ENCODE results near the gene NPY4R2. TPM values are rescaled to one million over a fixed set of nuclear protein-coding genes. Genes with fewer than 3 reads are reported as not detected.
"Not testable (repeated sequence)": the region's sequence is repeated elsewhere in the genome, so short reads cannot be mapped to it uniquely, and the experiment has no call there.

NPY4R2 gene, protein sequence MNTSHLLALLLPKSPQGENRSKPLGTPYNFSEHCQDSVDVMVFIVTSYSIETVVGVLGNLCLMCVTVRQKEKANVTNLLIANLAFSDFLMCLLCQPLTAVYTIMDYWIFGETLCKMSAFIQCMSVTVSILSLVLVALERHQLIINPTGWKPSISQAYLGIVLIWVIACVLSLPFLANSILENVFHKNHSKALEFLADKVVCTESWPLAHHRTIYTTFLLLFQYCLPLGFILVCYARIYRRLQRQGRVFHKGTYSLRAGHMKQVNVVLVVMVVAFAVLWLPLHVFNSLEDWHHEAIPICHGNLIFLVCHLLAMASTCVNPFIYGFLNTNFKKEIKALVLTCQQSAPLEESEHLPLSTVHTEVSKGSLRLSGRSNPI
- 1.6 TPM in 2 replicates for total RNA-seq

- DNase-seq (ENCODE audit: low read depth) = not testable (repeated sequence)
Measured at GRCh38 chr10:47918475-47918874, at the start of gene NPY4R2. TSS of gene NPY4R2 (plus strand) at chr10:47918662. CDS start at chr10:47921988, 3,326 bp downstream.

DNA sequence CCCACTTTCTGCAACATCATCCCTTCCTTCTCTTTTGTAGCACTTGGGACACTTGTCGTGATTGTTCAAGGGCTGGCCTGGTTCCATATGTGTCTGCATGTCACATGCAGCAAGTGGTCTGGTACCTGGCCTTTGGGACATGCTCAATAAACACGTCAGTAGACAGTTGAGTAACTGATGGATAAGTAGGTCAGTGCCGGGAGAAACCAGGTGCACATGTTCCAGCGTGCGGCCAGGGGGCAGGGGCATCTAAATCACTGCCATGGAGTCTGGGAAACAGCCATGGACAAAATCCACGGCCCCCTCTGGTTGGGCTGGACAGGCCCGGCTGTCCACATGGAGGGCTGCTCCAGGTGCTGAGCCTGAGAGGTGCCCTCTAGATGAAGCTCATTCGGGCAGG, 47.6 kb upstream of the NPY4R2 start:
- DNase-seq (ENCODE audit: low read depth) = not testable (repeated sequence)

DNA sequence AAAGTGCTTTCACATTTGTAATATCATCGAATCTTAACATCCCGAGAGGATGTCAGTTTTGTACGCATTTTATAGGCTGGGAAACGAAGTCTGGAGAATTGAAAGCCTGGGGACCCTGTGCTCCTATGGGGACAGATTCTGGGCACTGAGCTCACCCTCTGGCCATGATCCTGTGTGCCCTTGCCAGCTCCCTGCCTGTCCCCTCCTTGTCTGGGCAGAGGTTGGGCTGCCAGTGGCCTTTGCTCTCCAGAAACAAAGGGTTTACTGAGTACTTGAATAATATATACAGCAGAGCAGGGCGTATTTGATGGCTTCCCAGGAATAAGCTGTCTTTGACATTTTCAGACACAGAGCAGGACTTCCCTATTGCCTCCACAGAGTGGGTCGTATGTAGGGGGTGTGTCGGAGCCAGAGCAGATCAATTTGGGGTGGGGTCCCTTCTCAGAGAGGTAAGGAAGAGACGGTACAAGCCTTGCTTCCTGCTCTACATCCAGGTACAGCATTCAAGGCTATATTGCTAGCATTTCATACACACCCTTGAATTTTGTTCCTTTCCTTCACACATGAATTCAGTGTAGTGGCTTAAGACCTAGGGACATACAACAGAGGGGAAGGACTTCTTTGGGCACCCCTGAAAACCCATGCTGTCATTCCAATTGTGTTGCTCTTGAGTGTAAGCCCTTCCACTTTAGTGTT, 46.8 kb upstream of the NPY4R2 start:
- not testable (repeated sequence) for DNase-seq (ENCODE audit: low read depth)

GRCh38 chr10:47872236-47872635, 46.2 kb upstream of the NPY4R2 start:
- DNase-seq (ENCODE audit: low read depth) = not testable (repeated sequence)

- not testable (repeated sequence) for DNase-seq (ENCODE audit: low read depth)
Measured at GRCh38 chr10:47884239-47884638, 34.2 kb upstream of the NPY4R2 start.

GRCh38 chr10:47884934-47885333, 33.5 kb upstream of the NPY4R2 start:
- DNase-seq (ENCODE audit: low read depth) = not testable (repeated sequence)

DNA sequence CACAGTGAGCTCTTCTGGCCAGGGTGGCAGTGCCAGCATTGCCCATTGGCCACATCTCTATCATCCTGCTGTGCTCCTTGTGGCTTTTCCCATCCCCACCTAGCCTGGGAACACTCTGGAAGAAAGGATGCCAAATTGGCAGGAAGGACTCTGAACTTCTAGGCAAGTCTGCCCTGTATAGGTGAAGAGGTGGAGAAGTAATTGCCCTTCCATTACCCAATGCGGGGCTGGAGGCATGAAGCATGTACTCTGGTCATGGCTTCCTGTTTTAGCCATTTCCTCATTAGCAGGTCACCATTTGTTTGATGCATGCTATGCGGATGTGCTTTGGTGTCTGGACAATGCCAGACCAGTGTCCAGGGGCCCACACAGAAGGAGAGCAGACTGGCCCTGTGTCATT, 32.1 kb upstream of the NPY4R2 start:
- DNase-seq (ENCODE audit: low read depth) = not testable (repeated sequence)

- not testable (repeated sequence) for DNase-seq (ENCODE audit: low read depth)
Measured at GRCh38 chr10:47886827-47887226, 31.6 kb upstream of the NPY4R2 start.

GRCh38 chr10:47890737-47891136, 27.7 kb upstream of the NPY4R2 start:
- DNase-seq (ENCODE audit: low read depth) = not testable (repeated sequence)

DNA sequence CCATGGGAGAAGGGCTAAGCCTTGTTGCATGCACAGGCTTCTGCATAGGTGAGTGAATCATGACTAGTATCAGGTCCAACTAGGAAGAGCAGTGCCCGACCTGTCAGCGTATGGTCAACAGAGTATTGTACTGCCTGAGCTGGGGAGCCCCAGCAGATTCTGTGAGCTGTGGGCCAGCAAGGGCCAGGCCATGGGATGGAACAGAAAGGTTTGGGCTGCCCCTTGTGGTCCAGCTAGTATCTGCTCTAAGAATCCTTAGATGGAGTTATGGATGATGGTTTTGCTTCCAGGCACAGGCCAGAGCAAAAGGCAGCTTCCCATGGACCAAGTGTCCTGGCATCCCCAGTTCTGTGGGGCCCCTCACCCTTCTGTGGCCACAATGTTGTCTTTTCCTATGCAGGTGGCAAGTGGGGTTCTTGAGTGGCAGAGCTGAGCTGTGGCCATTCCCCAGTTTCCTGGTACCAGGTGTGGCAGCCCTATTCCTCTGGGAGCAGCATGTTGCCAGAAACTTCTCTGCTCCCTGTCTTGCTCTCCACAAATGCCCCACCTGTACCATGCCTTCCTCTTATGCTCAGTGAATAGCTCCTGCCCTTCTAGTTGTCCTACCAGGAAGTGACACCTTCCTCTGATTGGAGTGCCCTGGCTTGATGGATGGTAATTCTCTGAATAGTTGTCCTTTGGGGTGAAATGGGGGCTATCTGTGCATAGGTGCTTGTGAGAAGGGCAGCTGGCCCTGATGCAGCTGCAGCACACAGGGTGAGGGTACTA, 25.8 kb upstream of the NPY4R2 start:
- DNase-seq (ENCODE audit: low read depth) = not testable (repeated sequence)

DNA sequence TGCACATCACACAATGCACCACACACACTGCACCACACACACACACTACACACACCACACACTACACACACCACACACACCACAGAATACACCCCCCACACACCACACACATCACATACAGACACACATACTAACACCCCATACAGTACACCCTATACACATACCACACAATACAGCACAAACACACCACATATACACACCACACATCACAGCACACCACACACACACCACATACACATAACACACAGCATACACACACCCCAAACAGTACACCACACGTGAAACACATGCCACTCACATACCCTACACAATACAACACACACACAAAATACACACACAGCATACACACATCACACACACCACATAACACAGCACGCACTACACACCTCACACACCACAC, 23.9 kb upstream of the NPY4R2 start:
- DNase-seq (ENCODE audit: low read depth) = not testable (repeated sequence)

GRCh38 chr10:47897813-47898212, 20.6 kb upstream of the NPY4R2 start:
- DNase-seq (ENCODE audit: low read depth) = not testable (repeated sequence)

GRCh38 chr10:47909333-47909732, 9.1 kb upstream of the NPY4R2 start:
- DNase-seq (ENCODE audit: low read depth) = not testable (repeated sequence)

DNA sequence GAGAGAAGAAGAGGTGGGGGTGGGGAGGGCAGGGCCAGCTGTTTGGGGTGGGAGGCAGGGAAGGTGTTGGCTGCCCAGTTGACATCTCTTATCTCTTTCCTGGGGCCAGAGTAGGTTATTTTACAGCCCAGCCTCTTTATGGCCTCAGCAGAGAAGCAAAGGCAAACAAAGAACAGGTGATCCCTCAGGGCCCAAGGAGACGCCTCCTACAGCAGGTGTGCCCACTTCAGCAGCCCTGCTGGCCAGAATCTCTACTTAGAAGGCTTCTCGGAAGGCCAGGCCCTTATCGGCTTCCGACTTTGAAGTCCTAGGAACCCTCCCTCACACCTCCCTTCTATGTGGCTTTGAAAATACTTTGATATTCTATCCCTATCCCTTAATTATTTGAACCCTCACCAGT, 8.0 kb upstream of the NPY4R2 start:
- DNase-seq (ENCODE audit: low read depth) = not testable (repeated sequence)

- not testable (repeated sequence) for DNase-seq (ENCODE audit: low read depth)
Measured at GRCh38 chr10:47914052-47914451, 4.4 kb upstream of the NPY4R2 start.

GRCh38 chr10:47915849-47916548, 2.5 kb upstream of the NPY4R2 start:
- not testable (repeated sequence) for DNase-seq (ENCODE audit: low read depth)

DNA sequence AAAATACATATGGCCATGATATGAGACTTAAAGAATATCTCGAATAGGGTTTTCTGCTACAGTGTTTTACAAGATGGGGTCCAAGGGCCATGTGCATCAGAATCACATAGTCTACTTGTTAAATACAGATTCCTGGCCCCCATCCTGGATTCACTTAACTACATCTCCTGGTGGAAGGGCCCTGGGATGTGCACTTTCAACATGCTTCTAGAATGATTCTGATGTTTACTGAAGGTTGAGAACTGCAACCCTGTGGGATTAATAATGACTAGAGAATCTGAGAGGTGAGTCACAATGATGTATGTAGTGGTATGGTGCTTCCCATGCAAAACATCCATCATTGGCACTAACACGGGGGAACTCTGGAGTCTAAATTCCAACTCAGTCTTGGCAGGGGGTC, 2.1 kb downstream of the NPY4R2 start:
- DNase-seq (ENCODE audit: low read depth) = not testable (repeated sequence)

GRCh38 chr10:47922503-47922902, 4.0 kb downstream of the NPY4R2 start:
- not testable (repeated sequence) for DNase-seq (ENCODE audit: low read depth)

DNA sequence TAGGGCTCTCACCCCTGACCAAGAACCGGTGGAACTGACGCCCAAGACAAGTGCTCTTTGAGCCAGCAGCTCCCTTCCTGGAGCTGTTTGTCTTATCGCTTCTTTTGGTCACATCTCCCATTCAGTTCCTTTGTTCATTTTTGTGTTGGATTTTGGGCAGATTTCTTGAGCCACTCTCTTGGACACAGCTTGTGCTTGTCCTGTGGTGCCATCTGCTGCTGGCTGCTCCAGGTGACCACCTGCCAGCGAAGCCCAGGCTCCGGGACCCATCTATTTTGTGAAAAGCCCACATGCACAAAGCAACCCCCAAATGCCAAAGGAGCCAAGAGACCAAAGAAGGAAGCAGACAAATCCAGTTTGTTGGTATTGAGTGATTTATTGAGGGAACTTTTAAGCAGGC, 6.2 kb downstream of the NPY4R2 start:
- not testable (repeated sequence) for DNase-seq (ENCODE audit: low read depth)

DNA sequence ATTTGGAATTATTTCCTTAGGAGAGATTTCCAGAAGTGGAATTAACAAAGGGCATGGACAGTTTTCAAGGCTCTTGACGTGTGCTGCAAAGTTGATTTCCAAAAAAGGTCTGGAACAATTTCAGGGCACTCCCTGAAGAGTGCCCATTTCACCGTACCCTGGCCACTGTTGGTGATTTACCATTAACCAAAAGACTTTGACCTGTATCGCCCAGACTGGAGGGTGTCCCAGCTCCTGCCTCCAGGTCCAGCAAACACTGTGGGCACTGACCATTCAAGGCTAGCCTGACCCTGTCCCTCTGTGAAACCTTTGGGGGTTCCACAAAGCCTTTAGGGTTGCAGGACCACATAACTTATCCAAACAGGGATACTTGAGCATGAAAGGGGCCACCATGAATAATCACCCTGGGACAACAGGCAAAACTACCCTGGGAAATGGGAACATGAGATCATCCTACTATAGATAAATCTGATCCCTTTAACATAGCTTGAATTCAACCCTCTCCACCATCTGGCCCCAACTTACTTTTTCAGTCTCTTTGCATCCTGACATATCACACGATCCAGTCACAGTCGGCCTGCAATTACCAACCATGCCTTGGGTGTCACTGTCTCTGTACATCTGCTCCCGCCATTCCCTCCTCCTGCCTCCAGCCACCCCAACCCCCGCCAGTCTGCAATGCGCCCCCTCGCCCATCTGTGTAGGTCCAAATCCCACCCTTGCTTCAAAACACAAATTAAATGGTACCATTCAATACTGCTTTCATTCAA, 8.9 kb downstream of the NPY4R2 start:
- DNase-seq (ENCODE audit: low read depth) = not testable (repeated sequence)

DNA sequence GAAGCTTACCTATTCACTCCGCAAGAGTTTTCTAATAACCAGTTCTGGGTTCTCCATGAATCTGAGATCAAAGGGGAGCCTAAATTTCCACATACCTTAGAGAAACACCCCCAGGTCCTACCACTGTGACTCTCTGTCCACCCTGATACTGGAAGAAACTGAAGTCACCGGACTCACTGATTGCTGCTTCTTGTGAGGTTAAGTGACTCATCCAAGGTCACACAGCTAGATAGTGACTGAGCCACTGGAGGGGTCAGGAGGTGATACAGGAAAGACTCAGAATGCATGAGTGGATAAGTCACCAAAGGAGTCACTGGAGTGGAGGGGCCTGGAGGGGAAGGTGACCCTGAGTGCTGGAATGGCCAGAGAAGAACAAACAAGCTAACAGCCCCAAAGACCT, 9.8 kb downstream of the NPY4R2 start:
- not testable (repeated sequence) for DNase-seq (ENCODE audit: low read depth)

All from renal cortical epithelial cell (primary cell).